ENCODE data around the gene CCDC74B.
"Not testable (repeated sequence)": the region's sequence is repeated elsewhere in the genome, so short reads cannot be mapped to it uniquely, and the experiment has no call there.

- TF ChIP-seq CTCF (IDR thresholded peaks at IDR 0.05; ENCODE audit: low read depth, low read length, missing input control); GABPA (IDR thresholded peaks at IDR 0.05 in 1 of 2, conservative IDR thresholded peaks at IDR 0.05 in 1 of 2); SP1 (IDR thresholded peaks at IDR 0.05); RAD21 (IDR thresholded peaks at IDR 0.05); REST (IDR thresholded peaks at IDR 0.05); MAX (IDR thresholded peaks at IDR 0.05); YY1 (IDR thresholded peaks at IDR 0.05); HNF4G (IDR thresholded peaks at IDR 0.05); FOXA1 (IDR thresholded peaks at IDR 0.05); ZBTB33 (IDR thresholded peaks at IDR 0.05); TAF1 (conservative IDR thresholded peaks at IDR 0.05); NR2F2 (IDR thresholded peaks at IDR 0.05): not testable (repeated sequence)
Measured at GRCh38 chr2:130187859-130188792, 43.2 kb upstream of the CCDC74B start.
